LNCaP clone FGC (cell line): Measurements from ENCODE around the gene DAB2.

Experiments
- DNase-seq: peaks from one replicate; pipeline ENCODE4 v3.0.0-alpha.2; 2011; ENCODE audit warnings: low read depth
- H3K4me3 ChIP-seq: 2 replicates; pipeline ENCODE4 v1.5.1; 2011; ENCODE audit warnings: mild to moderate bottlenecking, low read depth, low read length, control low read depth
- TF ChIP-seq, protein P1 (sequence below): IDR thresholded peaks from 2 replicates; pipeline ENCODE4 v1.5.1; 2012; ENCODE audit warnings: mild to moderate bottlenecking; ENCODE audit not compliant: control insufficient read depth, insufficient read depth; ENCODE audit errors: extremely low read depth

DAB2 gene

DNA sequence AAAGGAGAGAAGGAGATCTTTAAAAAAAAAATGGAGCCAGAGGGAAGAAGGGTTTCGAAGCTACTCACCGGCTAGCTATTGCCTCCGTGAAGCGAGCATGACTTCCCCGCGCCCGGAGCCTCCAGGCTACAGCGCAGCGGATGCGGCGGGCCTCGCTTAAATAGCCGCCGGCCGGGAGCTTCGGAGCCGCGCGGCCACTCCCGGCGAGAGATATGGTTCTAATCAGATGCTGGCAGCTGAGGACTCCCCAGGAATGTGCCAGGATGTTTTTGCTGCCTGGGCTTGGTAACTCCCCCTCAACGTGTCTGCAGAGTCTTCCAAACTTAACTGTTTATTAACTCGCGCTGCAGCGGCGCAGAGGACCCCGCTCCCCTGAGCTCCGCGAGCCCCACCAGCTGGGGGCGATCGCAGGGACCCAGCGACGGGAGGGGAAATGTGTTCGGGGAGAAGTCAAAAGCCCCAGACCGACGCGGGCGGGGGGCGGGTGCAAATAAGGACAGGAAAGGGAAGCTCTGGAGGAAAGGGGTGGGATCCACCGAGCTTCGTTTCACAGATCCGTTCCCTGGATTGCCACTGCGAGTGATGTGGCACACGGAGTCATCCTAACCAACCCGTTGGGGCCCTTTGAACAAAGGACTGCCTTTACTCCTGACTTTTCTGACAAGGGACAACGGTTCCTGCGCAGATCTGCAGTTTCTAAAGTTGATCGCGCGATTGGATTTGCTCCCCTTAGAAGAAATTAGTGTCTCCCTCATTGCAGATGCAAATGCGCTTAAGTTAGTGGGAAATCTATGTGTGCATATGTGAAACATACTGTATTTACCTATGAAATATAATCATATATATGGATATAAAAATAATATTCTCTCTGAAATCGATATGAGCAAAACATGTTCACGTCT lies at the start of gene DAB2:
TSS of gene DAB2 (minus strand) at position 245 of the 902 bp plus-strand sequence. CDS start 30,660 bp downstream, outside the sequence.
- TF ChIP-seq, protein P1, sequence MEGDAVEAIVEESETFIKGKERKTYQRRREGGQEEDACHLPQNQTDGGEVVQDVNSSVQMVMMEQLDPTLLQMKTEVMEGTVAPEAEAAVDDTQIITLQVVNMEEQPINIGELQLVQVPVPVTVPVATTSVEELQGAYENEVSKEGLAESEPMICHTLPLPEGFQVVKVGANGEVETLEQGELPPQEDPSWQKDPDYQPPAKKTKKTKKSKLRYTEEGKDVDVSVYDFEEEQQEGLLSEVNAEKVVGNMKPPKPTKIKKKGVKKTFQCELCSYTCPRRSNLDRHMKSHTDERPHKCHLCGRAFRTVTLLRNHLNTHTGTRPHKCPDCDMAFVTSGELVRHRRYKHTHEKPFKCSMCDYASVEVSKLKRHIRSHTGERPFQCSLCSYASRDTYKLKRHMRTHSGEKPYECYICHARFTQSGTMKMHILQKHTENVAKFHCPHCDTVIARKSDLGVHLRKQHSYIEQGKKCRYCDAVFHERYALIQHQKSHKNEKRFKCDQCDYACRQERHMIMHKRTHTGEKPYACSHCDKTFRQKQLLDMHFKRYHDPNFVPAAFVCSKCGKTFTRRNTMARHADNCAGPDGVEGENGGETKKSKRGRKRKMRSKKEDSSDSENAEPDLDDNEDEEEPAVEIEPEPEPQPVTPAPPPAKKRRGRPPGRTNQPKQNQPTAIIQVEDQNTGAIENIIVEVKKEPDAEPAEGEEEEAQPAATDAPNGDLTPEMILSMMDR = peak; percentile 40

DNA sequence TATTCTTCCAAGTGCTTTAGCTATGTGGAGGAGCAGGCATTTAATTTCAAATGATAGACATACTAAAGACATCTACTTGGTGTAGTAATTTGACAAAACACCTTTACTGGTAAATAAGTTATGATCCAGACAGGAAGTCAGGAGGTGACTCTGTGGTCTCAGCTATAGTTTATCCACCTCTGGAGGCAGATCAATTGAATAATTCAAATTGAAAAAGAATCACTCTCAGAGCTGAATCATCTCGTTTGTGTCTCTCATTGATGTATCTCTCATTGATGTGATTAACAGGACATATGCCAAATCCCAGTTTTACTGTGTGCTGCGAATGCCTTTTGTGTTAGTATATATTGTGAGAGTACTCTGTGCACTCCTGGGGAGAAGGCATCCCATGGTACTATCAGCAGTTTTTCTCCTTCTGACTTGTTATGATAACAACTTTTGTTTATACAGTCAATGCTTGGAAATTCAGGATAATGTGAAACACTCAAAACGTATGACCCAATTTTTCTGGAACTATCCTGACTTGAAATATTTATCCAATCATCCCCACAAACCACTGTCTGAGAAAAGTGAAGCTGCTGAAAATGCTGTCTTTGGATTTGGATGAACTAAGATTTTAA lies 48.5 kb upstream of the DAB2 start:
- H3K4me3 ChIP-seq = no peak overlapping the region
- TF ChIP-seq, protein P1 = no peak

More for the DNA sequence above, at the start of gene DAB2:
- peak within 1 kb of the TSS; percentile 48 for H3K4me3 ChIP-seq
- DNase-seq = no peak

DNA sequence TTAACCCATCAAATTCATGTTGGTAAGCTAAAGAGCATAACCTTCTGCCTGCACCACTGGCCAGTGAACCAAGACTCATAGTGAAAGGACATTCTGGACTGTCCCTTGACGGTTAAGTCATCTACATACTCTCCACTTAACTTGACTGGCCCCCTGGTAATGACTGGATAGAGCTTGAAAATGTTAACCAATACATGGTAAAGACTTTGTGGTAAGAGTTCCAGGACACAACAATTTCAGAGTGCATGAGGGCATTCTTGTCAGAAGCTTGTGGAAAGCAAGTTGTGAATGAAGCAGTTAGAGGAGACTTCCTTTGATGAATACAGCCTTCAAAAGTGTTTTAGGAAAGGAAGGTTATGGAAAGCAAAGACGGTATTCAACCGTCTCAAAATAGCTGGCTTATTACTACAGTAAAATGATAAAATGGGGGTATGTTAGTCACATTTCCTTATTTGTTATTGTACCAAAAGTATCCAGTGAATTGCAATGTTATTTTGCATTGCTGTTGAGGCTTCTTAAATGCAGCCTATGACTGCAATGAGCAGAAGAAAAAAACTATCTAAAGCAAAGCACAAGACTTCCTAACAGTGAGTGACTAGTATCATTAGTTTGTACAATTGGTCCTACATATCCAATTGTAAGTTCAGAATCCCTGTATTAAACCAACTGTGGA lies 47.2 kb upstream of the DAB2 start:
- DNase-seq = no peak
- TF ChIP-seq, protein P1 = no peak
- H3K4me3 ChIP-seq = no peak overlapping the region

More for the DNA sequence above, 48.5 kb upstream of the DAB2 start:
- no peak for DNase-seq

DNA sequence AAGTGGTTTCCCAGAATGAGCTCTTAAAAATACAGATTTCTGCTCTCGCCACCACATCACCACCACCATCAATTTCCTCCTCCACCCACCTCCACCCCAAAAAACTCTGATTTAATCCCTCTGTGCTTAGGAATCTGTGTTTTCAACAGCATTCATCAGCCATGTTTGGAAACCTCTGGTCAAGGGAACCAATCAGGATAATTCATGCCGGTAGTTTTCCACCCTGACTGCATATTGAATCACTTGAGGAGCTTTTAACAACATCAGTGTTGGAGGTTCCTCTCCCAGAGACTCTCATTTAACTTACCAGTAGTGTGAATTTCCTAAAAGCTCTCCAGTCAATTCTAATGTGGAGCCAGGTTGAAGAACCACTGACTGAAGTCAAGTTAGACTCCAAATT lies 46.0 kb upstream of the DAB2 start:
- TF ChIP-seq, protein P1 = no peak
- H3K4me3 ChIP-seq = no peak overlapping the region
- no peak for DNase-seq

DNA sequence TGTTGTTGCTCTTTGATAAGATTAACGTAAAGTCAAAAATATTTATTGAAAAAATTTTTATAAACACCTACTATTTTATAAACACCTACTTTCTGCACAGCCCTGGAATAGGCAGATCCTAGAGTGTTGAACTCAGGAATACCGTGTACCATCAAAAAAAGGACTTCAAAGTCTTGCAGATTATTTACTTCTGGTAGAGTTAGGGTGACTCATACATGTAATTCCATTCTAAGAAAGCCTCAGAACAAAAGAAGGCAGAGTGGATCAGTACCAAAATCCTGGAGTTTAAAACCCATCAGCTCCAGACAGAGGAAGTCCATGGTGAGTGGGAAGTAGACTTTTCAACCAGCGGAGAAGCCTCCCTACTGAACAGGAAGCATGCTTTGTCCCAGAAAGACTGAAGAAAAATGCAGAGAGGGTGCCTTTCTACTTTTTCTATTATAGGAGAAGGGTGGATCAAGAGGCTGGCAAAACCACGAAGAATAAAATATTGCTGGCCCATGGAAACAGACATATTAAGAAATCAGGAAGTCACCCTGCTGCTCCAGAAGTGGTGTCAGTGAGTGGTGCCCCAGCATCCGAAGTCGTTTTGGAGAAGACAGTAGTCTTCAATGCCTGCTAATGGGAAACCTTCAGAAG lies 45.1 kb upstream of the DAB2 start:
- H3K4me3 ChIP-seq = no peak overlapping the region
- TF ChIP-seq, protein P1 = no peak
- DNase-seq = no peak

DNA sequence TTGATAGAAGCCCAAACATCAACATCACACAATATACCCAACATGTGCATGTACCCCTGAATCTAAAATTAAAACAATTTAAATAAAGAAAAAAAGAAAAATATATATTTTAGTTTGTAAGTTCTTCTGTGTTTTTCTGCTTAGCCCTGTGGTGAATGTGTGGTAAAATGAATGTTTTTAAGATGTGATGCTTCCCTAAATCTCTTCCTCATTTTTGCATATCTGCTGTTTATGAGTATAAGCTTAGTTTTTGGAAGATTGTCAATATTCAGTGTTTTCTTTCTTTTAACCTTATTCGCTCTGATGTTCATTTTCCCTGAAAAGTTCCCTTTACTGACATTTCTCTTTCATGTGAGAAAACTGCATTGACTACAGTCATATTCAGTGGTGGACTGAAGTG lies 44.4 kb upstream of the DAB2 start:
- no peak overlapping the region for H3K4me3 ChIP-seq
- TF ChIP-seq, protein P1 = no peak
- DNase-seq = no peak
